BE2C (cell line): ENCODE results near the gene BNIPL.

ENCODE experiments used
- DNase-seq: peaks from one replicate; pipeline ENCODE4 v3.0.0-alpha.2; 2020
- H3K27me3 ChIP-seq: fragments of 250-450 bp; sonication (Bioruptor Pico); 2 replicates; pipeline ENCODE4 v1.5.1; 2020; ENCODE audit warnings: mild to moderate bottlenecking
- H3K36me3 ChIP-seq: fragments of 250-450 bp; sonication (Bioruptor Pico); 2 replicates; pipeline ENCODE4 v1.5.1; 2020; ENCODE audit warnings: mild to moderate bottlenecking
- H3K4me1 ChIP-seq: fragments of 250-450 bp; sonication (Bioruptor Pico); 2 replicates; pipeline ENCODE4 v1.5.1; 2020
- H3K4me3 ChIP-seq: 2 replicates; pipeline ENCODE4 v1.5.1; 2011; ENCODE audit warnings: low read depth, low read length
- H3K9me3 ChIP-seq: fragments of 250-450 bp; sonication (Bioruptor Pico); 2 replicates; pipeline ENCODE4 v1.5.1; 2020
- TF ChIP-seq, protein P1 (sequence below): IDR thresholded peaks from 2 replicates; pipeline ENCODE4 v1.5.1; 2012; ENCODE audit warnings: mild to moderate bottlenecking, low read depth, low read length

The BNIPL gene

DNA sequence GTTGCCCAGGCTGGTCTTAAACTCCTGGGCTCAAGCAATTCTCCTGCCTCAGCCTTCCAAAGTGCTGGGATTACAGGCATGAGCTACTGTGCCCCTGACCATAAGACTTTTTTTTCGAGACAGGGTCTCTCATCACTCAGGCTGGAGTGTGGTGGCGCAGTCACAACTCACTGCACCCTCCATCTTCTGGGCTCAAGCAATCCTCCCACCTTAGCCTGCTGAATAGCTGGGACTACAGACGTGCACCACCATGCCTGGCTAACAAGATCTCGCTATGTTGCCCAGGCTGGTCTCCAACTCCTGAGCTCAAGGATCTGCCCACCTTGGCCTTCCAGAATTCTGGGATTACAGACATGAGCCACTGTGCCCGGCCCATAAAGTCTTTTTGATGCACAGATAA, 13.1 kb downstream of the BNIPL start:
- no peaks in the 10 kb centered on the region for H3K4me1 ChIP-seq
- no peaks in the 10 kb centered on the region for H3K9me3 ChIP-seq
- H3K27me3 ChIP-seq = no peaks in the 10 kb centered on the region
- peaks cover 25% of the 10 kb centered on the region for H3K36me3 ChIP-seq
- no peak overlapping the region for H3K4me3 ChIP-seq
- no peak for DNase-seq
- TF ChIP-seq, protein P1, sequence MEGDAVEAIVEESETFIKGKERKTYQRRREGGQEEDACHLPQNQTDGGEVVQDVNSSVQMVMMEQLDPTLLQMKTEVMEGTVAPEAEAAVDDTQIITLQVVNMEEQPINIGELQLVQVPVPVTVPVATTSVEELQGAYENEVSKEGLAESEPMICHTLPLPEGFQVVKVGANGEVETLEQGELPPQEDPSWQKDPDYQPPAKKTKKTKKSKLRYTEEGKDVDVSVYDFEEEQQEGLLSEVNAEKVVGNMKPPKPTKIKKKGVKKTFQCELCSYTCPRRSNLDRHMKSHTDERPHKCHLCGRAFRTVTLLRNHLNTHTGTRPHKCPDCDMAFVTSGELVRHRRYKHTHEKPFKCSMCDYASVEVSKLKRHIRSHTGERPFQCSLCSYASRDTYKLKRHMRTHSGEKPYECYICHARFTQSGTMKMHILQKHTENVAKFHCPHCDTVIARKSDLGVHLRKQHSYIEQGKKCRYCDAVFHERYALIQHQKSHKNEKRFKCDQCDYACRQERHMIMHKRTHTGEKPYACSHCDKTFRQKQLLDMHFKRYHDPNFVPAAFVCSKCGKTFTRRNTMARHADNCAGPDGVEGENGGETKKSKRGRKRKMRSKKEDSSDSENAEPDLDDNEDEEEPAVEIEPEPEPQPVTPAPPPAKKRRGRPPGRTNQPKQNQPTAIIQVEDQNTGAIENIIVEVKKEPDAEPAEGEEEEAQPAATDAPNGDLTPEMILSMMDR = no peak

DNA sequence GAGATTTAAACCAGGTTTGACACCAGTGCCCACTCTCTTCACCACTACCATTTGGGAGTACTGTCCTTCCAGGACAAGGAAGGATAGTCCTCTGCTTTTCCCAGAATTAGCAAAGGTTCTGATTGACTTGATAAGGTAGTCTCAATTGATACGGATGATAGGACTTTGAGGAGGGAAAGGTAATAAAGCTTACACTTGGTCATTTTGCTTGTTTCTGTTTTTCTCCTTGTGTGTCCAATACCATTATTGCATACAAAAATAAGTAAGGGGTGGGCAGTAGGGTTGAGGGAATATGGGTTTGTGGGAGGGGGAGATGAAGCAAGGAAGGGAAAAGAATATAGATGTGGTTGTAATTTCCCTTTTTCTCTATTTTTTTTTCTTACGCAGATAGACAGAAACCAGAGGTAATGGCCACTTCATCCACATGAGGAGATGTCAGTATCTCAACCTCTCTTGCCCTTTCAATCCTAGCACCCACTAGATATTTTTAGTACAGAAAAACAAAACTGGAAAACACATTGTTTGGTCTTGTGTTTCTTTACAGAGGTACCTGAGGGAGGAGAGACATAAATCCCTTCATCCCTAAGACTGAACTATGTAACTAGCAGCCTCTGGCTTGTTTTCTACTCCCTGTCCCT, 13.8 kb downstream of the BNIPL start:
- Histone ChIP-seq H3K9me3 (no peaks in the 10 kb centered on the region), H3K4me3 (no peak overlapping the region), H3K27me3 (no peaks in the 10 kb centered on the region), H3K36me3 (peaks cover 32% of the 10 kb centered on the region), H3K4me1 (no peaks in the 10 kb centered on the region)
- TF ChIP-seq, protein P1 = no peak
- no peak for DNase-seq

DNA sequence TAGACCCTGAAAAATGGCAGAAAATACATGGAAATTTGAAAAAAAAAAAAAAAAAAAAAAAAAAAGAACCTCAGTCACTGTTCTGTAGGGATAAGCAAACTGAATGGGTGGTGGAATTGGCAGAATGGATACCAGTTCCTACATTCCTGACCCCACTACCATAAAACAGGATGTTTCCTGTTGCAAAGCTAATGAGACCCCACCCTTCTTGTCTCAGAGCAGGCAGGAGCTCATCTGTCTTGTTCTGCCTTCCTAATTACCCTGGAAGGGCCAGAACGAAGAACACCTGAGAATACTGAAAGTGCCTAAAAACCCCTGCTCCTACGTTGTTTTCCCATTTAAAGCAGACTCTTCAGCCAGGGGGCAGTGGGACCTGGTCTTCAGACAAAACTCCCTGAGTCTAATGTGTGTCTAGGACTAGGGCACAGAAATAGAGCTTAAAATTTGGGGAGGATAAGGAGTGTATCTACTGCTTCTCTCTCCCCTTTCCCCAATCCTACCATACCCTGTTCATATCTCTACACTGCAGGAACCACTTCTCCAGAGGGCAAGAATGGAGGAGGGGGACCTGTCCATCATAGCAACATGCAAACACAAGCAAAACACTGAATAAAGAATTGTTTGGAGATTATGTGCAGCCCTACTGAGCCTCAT, 15.1 kb downstream of the BNIPL start:
- no peaks in the 10 kb centered on the region for H3K9me3 ChIP-seq
- peaks cover 43% of the 10 kb centered on the region for H3K36me3 ChIP-seq
- no peak overlapping the region for H3K4me3 ChIP-seq
- DNase-seq = no peak
- TF ChIP-seq, protein P1 = no peak
- H3K4me1 ChIP-seq = no peaks in the 10 kb centered on the region
- H3K27me3 ChIP-seq = no peaks in the 10 kb centered on the region

DNA sequence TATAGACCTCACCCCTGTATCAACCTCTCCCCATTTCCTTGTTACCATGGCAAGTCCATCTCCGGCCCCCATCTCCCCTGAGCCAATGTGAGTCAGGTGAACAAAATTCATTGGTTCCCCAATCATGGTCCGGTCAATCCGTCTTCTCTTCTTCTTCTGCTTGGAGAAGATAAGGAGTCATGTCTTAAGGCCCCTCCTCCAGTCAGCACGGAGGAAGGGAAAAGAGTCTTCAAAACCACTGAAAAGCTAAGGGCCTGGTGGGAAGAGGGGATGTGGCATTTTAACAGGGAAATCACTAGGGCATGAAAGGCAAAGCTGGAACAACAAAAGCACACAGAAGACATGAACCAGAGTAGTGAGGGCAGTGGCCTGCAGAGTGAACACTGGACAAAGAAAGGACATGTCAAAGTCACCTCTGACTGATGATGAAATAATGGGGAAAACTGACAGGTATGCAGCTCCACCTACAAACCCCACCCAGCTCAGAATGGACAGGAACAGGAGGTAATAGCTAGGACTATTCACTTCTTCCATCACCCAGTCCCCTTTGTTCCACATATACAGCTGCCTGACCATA, 18.7 kb downstream of the BNIPL start:
- Histone ChIP-seq H3K9me3 (no peaks in the 10 kb centered on the region), H3K4me3 (no peak overlapping the region), H3K36me3 (peaks cover 49% of the 10 kb centered on the region), H3K27me3 (no peaks in the 10 kb centered on the region), H3K4me1 (0 out of 2 replicates have a peak, but pooled peaks cover 3% of the 10 kb centered on the region)
- TF ChIP-seq, protein P1 = no peak
- no peak for DNase-seq

DNA sequence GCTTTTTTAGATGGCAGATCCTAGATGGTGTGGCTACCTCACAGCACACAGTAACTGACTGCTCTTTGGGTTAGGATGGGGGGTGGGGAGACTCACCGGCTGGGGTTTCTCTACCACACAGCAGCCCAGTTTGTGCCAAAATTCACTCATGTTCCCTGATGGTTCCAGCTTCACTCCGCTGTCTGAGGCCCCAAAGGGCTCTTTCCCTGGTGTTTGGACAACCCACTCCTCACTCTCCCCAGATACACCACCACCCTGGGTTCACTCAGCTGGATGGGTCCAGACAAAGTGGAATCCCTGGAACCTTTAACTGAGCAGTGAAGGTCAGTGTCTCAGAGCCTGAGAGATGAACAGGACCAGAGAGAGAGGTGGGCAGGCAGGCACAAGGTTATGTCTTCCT, 19.2 kb downstream of the BNIPL start:
- H3K4me3 ChIP-seq = no peak overlapping the region
- H3K4me1 ChIP-seq = 0 out of 2 replicates have a peak, but pooled peaks cover 3% of the 10 kb centered on the region
- TF ChIP-seq, protein P1 = no peak
- H3K9me3 ChIP-seq = no peaks in the 10 kb centered on the region
- DNase-seq = no peak
- H3K36me3 ChIP-seq = peaks cover 49% of the 10 kb centered on the region
- H3K27me3 ChIP-seq = no peaks in the 10 kb centered on the region

DNA sequence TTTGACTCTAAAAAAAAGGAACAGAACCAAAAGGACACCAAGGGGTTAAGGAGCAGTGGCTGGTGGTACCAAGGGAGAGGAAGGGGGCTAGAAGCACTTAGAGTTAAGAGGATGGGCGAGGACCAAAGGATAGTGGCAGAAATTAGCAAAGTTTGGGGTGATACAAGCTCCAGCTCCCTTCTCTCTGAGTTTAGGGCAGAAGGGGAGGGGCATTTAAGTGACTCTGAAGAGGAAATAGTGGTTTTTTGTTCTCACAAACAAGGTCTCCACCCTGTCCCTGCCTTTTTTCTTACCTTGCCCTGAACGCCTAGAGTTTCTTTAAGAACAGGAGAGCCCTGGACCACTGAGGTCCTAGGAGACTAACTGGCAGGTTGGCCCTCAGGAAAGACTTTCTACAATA, 19.8 kb downstream of the BNIPL start:
- Histone ChIP-seq H3K27me3 (no peaks in the 10 kb centered on the region), H3K4me1 (0 out of 2 replicates have a peak, but pooled peaks cover 3% of the 10 kb centered on the region), H3K9me3 (no peaks in the 10 kb centered on the region), H3K36me3 (peaks cover 49% of the 10 kb centered on the region), H3K4me3 (no peak overlapping the region)
- TF ChIP-seq, protein P1 = no peak
- DNase-seq = no peak
